SK-N-MC (cell line): ENCODE data around the gene AATF.

Experiments
- DNase-seq: peaks from one replicate; pipeline ENCODE4 v3.0.0-alpha.2; 2011; ENCODE audit warnings: low read depth, low spot score
- H3K27ac ChIP-seq: fragments of 200-600 bp; sonication (generic); 2 replicates; pipeline ENCODE4 v1.5.1; 2016; ENCODE audit warnings: mixed run types
- H3K36me3 ChIP-seq: fragments of 200-600 bp; sonication (generic); 2 replicates; pipeline ENCODE4 v1.6.1; 2017; ENCODE audit warnings: antibody characterized with exemption, low read length, mixed read lengths; ENCODE audit not compliant: insufficient read depth
- H3K4me3 ChIP-seq: fragments of 200-600 bp; sonication (generic); 2 replicates; pipeline ENCODE4 v1.5.1; 2016
- H3K9ac ChIP-seq: fragments of 200-600 bp; sonication (generic); 2 replicates; pipeline ENCODE4 v1.8.0; 2017; ENCODE audit warnings: mixed run types, mixed read lengths; ENCODE audit not compliant: insufficient read length
- H3K9me3 ChIP-seq: fragments of 200-600 bp; sonication (generic); 2 replicates; pipeline ENCODE4 v1.6.1; 2017; ENCODE audit warnings: low read depth, mild to moderate bottlenecking, antibody characterized with exemption, low read length, moderate library complexity, mixed read lengths
- EZH2 ChIP-seq: fragments of 200-600 bp; sonication (generic); IDR thresholded peaks from one replicate; pipeline ENCODE4 v1.6.1; 2017; ENCODE audit warnings: antibody characterized with exemption
- FOXP2 ChIP-seq: optimal IDR thresholded peaks from 2 replicates; pipeline ENCODE3; 2011; ENCODE audit warnings: mild to moderate bottlenecking, moderate library complexity; ENCODE audit not compliant: insufficient read depth; ENCODE audit errors: extremely low read length, control extremely low read depth
- POLR2AphosphoS5 ChIP-seq: IDR thresholded peaks from 2 replicates; pipeline ENCODE4 v1.6.1; 2012; ENCODE audit warnings: mild to moderate bottlenecking, low read depth, low read length, borderline replicate concordance

Gene AATF

DNA sequence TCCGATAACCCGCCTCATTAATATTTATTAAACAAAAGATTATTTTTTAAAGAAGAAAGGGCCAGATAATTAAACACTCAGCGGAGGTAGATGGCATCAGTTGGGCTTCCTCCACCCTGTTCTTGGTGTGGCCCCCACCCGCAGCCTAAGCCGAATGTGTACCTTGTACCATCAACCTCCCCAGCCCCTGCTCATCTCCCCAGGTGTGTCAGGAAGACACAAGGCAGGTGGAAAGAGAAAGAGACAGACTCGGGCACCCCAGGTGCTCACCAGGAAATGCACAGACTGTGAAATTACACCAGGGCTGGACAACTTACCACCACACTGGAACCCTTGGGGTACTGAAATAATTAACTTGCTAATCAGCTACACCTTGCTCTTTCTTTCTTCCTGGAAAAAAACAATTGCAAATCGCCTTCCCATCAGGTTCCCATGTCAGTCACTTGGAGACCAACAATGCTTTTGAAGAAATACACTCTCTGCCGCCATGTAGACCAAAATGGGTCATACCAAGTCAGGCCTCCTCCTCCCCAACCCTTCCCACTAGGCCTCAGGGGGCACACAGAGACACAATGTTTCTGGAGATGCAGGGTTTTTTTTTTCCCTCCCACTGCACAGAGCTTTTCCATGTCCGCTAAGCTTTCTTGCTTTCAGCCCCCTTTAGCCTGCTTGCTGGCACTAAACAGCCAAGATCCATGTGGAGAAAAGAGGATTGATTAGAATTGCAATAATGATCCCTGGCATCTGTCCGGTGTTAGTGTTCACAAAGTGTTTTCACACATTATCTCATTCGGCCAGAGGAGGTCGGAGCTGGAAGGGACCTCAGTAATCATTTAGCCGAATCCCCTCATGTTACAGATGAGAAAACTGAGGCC is 20.0 kb upstream of the AATF start:
- no peaks in the 10 kb centered on the region for H3K36me3 ChIP-seq
- H3K4me3 ChIP-seq = no peak overlapping the region
- no peaks in the 10 kb centered on the region for H3K9me3 ChIP-seq
- DNase-seq = no peak
- H3K9ac ChIP-seq = no peak overlapping the region
- TF ChIP-seq EZH2 (no peak), POLR2AphosphoS5 (no peak)
- H3K27ac ChIP-seq = no peak overlapping the region

DNA sequence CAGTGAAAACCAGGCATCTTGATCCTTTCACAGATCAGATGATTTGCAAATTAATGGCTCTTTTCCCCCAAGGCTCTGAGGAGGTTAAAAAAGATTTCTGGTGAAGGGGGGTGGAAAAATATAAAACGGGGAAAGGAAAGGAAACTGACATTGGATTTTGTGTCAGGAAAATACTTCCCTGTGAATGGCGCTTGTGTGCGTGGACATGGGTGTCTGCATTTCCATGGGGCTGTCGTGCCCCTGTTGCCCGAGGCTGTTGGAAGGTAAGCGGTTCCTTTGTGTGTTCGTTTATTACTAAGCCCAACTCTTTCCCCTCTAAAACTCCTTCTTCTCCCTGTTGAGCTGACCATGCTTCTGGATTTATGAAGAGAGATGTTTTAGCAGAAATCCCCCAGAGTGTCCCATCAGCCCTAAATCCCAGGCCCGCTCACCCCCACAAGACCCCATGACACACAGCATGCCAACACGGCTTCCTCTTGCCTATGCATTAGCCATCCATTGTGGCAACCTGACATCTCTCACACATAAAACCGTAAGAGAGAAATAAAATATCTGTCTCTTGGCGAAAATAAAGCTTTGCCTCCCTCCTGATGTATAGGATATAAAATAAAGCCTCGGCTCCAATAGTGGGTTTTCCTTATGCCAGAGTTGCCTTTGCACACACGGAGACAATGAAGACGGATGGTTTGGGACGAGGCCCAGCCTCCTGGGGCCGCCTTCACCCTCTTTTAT is 18.7 kb upstream of the AATF start:
- no peak overlapping the region for H3K27ac ChIP-seq
- DNase-seq = no peak
- TF ChIP-seq EZH2 (no peak), POLR2AphosphoS5 (no peak), FOXP2 (no peak)
- no peak overlapping the region for H3K4me3 ChIP-seq
- H3K36me3 ChIP-seq = no peaks in the 10 kb centered on the region
- no peaks in the 10 kb centered on the region for H3K9me3 ChIP-seq
- H3K9ac ChIP-seq = no peak overlapping the region

DNA sequence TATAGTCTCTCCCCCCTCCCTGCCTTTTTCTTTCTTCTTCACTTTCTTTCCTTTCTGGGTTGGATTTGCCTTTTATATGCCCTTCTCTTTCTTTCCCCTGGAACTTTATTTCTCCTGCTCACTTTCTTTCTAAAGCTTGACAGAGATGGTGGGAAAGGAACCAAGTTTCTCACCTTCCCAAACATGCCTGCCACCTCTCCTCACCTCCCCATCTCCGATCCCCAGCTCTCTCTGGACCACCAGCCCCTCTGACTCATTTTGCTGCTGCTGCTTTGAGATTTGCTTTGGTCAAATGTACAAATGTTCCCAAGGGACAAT is 18.2 kb upstream of the AATF start:
- Histone ChIP-seq H3K27ac (no peak overlapping the region), H3K9ac (no peak overlapping the region), H3K4me3 (no peak overlapping the region), H3K36me3 (no peaks in the 10 kb centered on the region), H3K9me3 (no peaks in the 10 kb centered on the region)
- no peak for TF ChIP-seq EZH2
- TF ChIP-seq POLR2AphosphoS5 = no peak
- no peak for TF ChIP-seq FOXP2
- DNase-seq = no peak

DNA sequence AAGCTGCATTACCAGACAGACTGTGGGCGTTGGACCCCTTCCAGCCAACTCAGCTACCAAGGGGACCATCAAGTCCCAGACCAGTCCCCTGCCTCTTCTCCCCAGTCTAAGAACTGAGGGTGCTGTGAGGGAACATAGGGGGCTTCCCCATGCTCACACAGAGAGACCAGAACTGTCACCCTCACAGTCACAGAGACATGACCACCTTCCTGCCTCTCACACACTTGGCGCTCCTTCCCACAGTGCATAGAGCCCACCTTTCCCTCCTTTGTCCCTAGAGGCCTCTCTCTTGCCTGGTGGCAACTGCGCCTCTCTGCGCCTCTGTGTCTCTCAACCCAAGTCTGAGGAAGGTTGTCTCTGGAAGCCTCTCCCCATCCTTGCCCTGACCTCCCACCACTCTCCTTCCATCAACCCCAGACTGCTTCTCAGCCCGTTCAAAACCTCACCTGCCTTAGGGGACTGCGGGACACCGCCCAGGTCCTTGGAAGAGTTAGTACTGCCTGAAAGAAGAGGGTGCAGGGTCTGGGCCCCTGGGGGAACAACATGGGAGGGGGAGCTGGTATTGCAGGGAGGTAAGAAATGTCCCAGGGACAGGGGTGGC is 17.6 kb upstream of the AATF start:
- H3K36me3 ChIP-seq = no peaks in the 10 kb centered on the region
- no peak overlapping the region for H3K9ac ChIP-seq
- TF ChIP-seq FOXP2 = no peak
- TF ChIP-seq EZH2 = no peak
- no peak for TF ChIP-seq POLR2AphosphoS5
- peak overlapping the region; percentile 69; the same call in 1 of the 2 replicates for H3K4me3 ChIP-seq
- no peak for DNase-seq
- H3K9me3 ChIP-seq = no peaks in the 10 kb centered on the region
- no peak overlapping the region for H3K27ac ChIP-seq

DNA sequence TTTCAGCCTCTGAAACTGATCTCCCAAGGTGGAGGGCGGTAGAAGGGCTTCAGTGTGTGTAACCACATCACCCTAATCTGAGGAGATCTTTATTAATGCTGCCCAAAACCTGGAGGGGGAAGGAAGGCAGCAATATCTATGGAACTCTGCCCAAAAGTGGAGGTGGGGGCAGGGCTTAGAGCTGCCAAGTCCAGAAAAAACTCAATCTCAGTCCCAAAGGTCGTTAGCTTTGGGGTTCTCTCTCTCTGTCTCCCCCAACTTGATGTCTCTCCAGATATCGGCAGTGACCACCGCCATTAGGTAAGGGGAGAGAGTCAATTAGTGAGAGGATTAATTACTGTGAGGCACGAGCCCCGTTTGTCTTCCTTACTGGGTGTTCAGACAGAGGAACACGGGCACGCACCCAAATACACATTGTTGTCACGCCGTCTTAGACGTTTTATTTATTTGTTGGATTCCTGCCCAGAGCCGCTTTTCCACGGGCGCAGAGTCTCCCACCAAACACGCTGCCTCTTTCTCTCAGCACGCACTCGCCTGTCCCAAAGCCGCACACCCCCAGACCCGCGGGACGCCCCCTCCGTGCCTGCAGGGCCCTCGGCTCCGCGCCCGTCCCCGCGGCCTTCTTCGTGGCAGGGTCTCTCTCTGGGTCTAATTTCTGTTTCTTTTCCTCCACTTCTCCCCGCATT is 16.9 kb upstream of the AATF start:
- DNase-seq = no peak
- peak overlapping the region; percentile 41 for H3K9ac ChIP-seq

DNA sequence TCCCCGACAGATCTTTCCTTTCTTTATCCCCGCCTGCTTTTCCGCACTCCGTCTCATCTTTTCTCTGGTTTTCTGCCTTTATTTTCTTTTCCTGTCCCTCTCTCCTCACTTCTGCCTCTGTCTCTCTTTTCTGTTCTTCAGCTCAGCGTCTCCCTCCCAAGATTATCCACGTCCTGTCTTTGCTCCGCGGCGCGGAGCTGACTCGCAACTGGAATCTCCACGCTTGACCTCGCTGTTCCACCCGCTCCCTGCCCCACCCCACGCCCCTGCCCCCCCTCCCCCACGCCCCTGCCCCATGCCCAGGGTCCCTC is 16.4 kb upstream of the AATF start:
- no peaks in the 10 kb centered on the region for H3K36me3 ChIP-seq
- DNase-seq = no peak
- H3K27ac ChIP-seq = no peak overlapping the region
- H3K9ac ChIP-seq = peak overlapping the region; percentile 41
- peak overlapping the region; percentile 69 for H3K4me3 ChIP-seq
- H3K9me3 ChIP-seq = no peaks in the 10 kb centered on the region
- TF ChIP-seq FOXP2 (no peak), POLR2AphosphoS5 (no peak), EZH2 (no peak)

More for the DNA sequence above, 16.9 kb upstream of the AATF start:
- Histone ChIP-seq H3K27ac (no peak overlapping the region), H3K9me3 (no peaks in the 10 kb centered on the region), H3K36me3 (no peaks in the 10 kb centered on the region), H3K4me3 (peak overlapping the region; percentile 69)
- TF ChIP-seq POLR2AphosphoS5 = no peak
- TF ChIP-seq FOXP2 = no peak
- TF ChIP-seq EZH2 = no peak

DNA sequence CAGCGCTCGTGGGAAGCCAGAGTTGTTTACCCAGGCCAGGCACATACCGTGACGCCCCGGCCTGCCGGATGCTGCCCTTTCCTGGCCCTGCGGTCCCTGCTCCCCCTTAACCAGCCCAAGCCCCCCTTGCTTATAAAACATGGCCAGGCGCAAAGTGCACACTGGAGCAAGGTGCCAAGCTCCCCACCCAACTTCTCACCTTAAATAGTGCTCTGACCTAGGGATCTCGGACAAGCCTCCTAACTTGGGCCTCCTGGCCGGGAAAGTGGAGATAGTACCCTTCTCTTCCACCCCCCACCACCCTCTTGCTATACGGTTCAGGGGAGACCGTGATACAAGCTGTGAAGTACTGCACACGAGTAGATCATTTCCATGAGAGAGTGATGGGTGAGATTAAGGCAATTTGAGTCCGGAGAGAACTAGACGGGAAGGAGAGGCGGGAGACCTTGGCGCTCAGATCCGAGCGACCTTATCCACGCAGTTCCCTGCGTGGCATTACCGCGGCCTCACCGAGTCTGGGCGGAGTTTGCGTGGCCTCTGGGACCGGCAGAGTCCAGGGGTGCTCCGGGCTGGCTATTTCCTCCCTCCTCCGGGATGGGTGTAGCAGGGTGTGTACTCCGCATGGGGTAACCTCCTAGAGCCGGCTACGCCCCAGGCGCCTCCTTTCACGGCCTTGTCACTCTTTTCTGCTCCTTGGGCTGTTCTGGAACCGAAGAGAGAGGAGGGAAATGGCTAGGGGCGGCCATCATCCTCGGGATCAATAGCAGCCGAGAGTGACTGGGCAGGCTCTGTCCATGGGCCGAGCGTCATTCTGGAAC is 15.9 kb upstream of the AATF start:
- Histone ChIP-seq H3K27ac (no peak overlapping the region), H3K9ac (no peak overlapping the region), H3K4me3 (no peak overlapping the region), H3K36me3 (no peaks in the 10 kb centered on the region), H3K9me3 (no peaks in the 10 kb centered on the region)
- DNase-seq = no peak
- TF ChIP-seq FOXP2 (no peak), POLR2AphosphoS5 (no peak), EZH2 (no peak)

DNA sequence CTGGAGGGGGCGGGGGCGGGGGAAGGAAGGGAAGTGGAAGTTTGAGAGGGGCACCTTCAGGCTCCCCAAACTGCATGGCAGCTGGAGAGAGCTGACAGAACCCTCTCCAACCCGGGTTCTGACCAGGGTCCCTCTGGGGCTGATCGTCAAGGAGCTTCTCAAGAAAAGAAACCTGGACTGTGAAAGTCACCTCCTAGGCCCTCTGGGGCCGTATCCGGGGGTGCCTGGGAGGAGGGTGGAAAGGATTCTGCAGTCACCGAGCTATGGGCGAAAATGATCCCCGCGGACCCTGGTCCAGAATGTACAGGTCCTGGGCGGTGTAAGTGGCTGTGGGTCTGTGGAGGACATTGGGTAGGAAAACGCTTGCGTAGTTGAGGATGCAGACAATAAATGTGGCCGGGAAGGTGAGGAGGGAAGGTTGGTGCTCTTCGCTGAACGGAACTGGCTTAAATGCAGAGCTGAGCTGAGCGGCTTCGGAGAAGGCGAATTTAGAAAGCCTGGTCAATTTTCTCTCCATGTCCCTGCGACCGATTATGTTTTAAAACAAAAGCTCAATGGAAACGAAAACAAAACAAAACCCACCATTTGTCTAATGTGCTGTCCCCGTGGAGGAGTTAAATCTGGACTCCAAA is 15.1 kb upstream of the AATF start:
- no peaks in the 10 kb centered on the region for H3K9me3 ChIP-seq
- H3K27ac ChIP-seq = no peak overlapping the region
- no peak for DNase-seq
- no peaks in the 10 kb centered on the region for H3K36me3 ChIP-seq
- no peak overlapping the region for H3K4me3 ChIP-seq
- no peak overlapping the region for H3K9ac ChIP-seq
- TF ChIP-seq EZH2 (no peak), FOXP2 (no peak), POLR2AphosphoS5 (no peak)
